ENCODE measurements around the gene CD59.

- TF ChIP-seq, protein P1, sequence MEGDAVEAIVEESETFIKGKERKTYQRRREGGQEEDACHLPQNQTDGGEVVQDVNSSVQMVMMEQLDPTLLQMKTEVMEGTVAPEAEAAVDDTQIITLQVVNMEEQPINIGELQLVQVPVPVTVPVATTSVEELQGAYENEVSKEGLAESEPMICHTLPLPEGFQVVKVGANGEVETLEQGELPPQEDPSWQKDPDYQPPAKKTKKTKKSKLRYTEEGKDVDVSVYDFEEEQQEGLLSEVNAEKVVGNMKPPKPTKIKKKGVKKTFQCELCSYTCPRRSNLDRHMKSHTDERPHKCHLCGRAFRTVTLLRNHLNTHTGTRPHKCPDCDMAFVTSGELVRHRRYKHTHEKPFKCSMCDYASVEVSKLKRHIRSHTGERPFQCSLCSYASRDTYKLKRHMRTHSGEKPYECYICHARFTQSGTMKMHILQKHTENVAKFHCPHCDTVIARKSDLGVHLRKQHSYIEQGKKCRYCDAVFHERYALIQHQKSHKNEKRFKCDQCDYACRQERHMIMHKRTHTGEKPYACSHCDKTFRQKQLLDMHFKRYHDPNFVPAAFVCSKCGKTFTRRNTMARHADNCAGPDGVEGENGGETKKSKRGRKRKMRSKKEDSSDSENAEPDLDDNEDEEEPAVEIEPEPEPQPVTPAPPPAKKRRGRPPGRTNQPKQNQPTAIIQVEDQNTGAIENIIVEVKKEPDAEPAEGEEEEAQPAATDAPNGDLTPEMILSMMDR (IDR thresholded peaks at IDR 0.05; ENCODE audit: extremely low read depth in 1 of 2, insufficient read depth in 1 of 2, low read depth in 1 of 2, low read length in 2 of 2) = no peak
- no peak for TF ChIP-seq EZH2 (IDR thresholded peaks at IDR 0.05; ENCODE audit: borderline replicate concordance, low read depth, low read length, severe bottlenecking)
Measured at GRCh38 chr11:33721426-33721825, 14.8 kb downstream of the CD59 start.

Data from endothelial cell of umbilical vein (primary cell).